Nephron progenitor cell (in vitro differentiated cells): Measurements from ENCODE around the gene GLTP.

Experiments used
- DNase-seq: peaks from one replicate; pipeline ENCODE4 v3.0.0; 2021
- H3K27ac Mint-ChIP-seq: 2 replicates; pipeline ENCODE4 v1.8.0; 2021; ENCODE audit warnings: mild to moderate bottlenecking, moderate library complexity, mixed read lengths
- H3K27me3 Mint-ChIP-seq: 2 replicates; pipeline ENCODE4 v1.8.0; 2021; ENCODE audit warnings: mild to moderate bottlenecking, low read depth, mixed read lengths; ENCODE audit not compliant: poor library complexity
- H3K36me3 Mint-ChIP-seq: 2 replicates; pipeline ENCODE4 v1.8.0; 2021; ENCODE audit warnings: low read depth, mixed read lengths
- H3K4me1 Mint-ChIP-seq: 2 replicates; pipeline ENCODE4 v1.8.0; 2021; ENCODE audit warnings: mixed read lengths
- H3K4me3 Mint-ChIP-seq: 2 replicates; pipeline ENCODE4 v1.8.0; 2021; ENCODE audit warnings: mild to moderate bottlenecking, moderate library complexity, mixed read lengths
- H3K9me3 Mint-ChIP-seq: 2 replicates; pipeline ENCODE4 v1.8.0; 2021; ENCODE audit warnings: mild to moderate bottlenecking, moderate library complexity, mixed read lengths
- TF ChIP-seq, protein P1 (sequence below): fragments of 200-600 bp; sonication (generic); IDR thresholded peaks from 2 replicates; pipeline ENCODE4 v1.5.0; 2021; ENCODE audit warnings: antibody characterized with exemption

Gene GLTP

DNA sequence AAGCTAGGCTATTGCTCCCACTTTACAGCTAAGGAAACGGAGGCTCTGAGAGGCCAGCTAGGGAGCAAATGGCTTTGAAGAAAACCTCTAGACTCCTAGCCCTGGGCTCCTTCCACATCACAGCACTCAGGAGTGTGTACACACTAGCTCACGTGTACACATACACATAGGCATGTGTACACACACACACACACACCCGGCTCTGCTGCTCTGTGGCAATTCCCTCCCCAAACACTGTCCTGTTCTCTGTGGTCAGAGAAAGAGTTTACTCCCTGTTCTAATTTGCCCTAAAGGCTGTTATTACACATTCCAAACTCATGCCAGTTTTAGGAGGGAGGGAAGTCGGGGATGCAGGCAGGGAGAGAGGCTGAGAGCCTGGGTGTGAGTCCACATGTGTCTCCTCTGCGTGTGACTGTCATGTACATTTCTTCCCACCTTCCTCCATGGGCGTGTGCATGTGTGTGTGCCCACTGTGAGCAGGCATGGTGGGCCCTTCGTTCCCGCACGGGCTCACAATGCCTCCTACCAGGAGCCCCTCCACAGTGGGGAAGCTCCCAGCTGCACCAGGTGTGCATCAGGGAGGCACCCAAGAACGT is 61.3 kb downstream of the GLTP start:
- TF ChIP-seq, protein P1, sequence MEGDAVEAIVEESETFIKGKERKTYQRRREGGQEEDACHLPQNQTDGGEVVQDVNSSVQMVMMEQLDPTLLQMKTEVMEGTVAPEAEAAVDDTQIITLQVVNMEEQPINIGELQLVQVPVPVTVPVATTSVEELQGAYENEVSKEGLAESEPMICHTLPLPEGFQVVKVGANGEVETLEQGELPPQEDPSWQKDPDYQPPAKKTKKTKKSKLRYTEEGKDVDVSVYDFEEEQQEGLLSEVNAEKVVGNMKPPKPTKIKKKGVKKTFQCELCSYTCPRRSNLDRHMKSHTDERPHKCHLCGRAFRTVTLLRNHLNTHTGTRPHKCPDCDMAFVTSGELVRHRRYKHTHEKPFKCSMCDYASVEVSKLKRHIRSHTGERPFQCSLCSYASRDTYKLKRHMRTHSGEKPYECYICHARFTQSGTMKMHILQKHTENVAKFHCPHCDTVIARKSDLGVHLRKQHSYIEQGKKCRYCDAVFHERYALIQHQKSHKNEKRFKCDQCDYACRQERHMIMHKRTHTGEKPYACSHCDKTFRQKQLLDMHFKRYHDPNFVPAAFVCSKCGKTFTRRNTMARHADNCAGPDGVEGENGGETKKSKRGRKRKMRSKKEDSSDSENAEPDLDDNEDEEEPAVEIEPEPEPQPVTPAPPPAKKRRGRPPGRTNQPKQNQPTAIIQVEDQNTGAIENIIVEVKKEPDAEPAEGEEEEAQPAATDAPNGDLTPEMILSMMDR, result no peak
- Mint-ChIP-seq H3K27me3 (no peaks in the 10 kb centered on the region), H3K4me1 (peaks cover 5% of the 10 kb centered on the region), H3K27ac (peak overlapping the region; percentile 77), H3K36me3 (no peaks in the 10 kb centered on the region), H3K4me3 (no peak overlapping the region), H3K9me3 (no peaks in the 10 kb centered on the region)
- no peak for DNase-seq

DNA sequence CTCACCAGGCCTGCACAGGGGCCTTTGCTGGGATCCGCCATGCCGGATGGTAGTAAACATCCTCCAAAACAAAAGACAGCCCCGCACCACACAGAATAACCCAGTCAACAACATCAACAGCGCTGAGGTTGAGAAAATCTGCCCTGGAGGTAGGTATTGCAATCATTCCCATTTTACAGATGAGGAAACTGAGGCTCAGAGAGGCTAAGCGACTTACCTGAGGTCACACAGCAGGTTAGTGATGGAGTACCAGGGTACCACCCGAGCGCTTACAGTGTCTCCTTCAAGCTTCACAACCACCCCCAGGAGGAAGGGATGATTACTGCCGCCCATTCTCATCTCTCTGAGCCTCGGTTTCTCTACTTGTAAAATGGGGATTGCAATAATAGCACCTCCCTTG is 62.1 kb downstream of the GLTP start:
- Mint-ChIP-seq H3K36me3 (no peaks in the 10 kb centered on the region), H3K27me3 (no peaks in the 10 kb centered on the region), H3K4me1 (peaks cover 5% of the 10 kb centered on the region), H3K4me3 (no peak overlapping the region), H3K9me3 (no peaks in the 10 kb centered on the region), H3K27ac (no peak overlapping the region)
- TF ChIP-seq, protein P1, result no peak
- DNase-seq, result no peak

DNA sequence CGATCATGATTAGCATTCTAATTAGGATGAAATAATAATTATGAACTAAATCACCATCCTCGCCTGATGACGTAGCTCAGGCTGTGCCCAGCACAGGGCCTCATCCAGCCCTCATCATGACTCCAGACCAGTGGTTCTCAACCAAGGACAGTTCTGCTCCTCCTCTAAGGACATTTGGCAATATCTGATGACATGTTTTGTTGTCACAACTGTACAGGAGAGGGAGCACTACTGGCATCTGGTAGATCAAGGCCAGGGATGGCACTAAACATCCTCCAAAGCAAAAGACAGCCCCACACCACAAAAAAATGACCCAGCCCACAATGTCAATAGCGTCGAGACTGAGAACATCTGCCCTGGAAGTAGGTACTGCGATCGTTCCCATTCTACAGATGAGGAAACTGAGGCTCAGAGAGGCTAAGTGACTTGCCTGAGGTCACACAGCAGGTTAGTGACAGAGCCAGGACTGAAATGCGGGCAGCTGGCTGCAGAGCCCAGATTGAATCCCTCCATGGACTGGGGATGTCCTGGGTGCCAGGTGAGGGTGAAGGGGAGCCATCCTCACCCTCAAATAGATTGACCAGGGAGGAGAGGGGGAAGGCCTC is 62.6 kb downstream of the GLTP start:
- TF ChIP-seq, protein P1, result no peak

DNA sequence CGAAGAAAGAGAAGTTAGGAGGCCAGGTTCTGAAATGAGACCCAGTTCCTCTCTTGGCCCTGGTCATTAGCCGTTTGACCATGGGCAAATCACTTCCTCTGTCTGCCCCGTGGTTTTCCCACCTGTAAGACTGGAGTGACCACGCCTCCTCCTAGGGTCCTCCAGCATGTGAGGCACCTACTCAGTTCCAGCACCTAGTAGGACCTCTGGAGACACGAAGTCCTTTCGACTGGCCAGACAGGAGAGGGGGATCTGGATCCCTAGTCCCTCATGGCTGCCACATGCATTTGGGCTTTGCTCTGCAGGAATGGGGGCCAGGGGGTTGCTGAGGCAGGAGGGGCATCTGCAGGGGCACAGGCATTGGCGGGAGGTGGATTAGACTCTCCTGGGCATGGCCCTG is 63.5 kb downstream of the GLTP start:
- H3K4me3 Mint-ChIP-seq, result no peak overlapping the region

More for the DNA sequence above, 62.6 kb downstream of the GLTP start:
- Mint-ChIP-seq H3K9me3 (no peaks in the 10 kb centered on the region), H3K27ac (no peak overlapping the region), H3K36me3 (no peaks in the 10 kb centered on the region), H3K27me3 (no peaks in the 10 kb centered on the region), H3K4me1 (peaks cover 4% of the 10 kb centered on the region), H3K4me3 (no peak overlapping the region)
- no peak for DNase-seq

DNA sequence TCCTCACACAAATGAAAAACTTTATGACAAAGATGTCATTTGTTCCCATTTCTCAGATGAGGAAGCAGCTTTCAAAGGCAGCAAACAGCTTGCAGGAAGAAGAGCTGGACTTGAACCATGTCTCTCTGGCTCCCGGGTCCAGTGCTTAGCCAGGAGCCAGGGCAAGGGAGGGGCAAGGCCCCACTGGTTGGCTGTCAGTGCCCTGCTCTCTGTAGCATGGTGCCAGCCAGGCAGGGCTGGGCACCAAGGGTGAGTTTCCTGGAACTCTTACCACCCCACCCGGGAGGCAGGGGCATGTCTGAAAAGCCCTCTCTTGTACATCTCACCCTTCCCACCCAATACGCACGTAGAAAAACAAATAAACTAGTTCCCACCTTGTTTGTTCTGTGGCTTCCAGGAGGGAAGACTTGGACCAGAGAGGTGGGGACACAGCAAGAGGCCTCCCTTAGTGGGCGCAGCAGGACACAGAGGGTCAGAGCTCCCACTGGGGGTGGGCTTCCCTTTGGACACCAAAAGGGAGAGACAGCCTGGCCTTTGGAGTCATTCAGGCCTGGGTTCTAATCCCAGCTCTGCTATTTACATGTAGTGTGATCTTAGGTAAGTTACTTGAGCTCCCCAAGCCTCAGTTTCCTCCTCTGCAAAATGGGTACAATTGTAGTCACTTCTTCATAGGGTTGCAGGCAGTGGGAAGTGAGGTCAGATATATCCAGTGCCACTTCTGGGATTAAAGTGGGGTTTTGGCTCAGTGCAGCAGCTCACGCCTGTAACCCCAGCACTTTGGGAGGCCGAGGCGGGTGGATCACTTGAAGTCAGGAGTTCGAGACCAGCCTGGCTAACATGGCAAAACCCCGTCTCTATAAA is 64.4 kb downstream of the GLTP start:
- DNase-seq, result no peak
- TF ChIP-seq, protein P1, result no peak
- Mint-ChIP-seq H3K27ac (no peak overlapping the region), H3K27me3 (peaks cover 2% of the 10 kb centered on the region), H3K9me3 (no peaks in the 10 kb centered on the region), H3K4me1 (no peaks in the 10 kb centered on the region), H3K4me3 (no peak overlapping the region), H3K36me3 (no peaks in the 10 kb centered on the region)

More for the DNA sequence above, 63.5 kb downstream of the GLTP start:
- TF ChIP-seq, protein P1, result no peak
- no peaks in the 10 kb centered on the region for H3K9me3 Mint-ChIP-seq
- H3K4me1 Mint-ChIP-seq, result no peaks in the 10 kb centered on the region
- no peaks in the 10 kb centered on the region for H3K36me3 Mint-ChIP-seq
- DNase-seq, result no peak
- no peaks in the 10 kb centered on the region for H3K27me3 Mint-ChIP-seq
- H3K27ac Mint-ChIP-seq, result no peak overlapping the region
